Mucosa of rectum (tissue), 2 donors: ENCODE results near the gene GIMD1.

Experiments used
- H3K27ac ChIP-seq, 2 donors: one replicate each; pipeline ENCODE4 v1.7.0; 2013; ENCODE audit warnings: inconsistent platforms in 2 of 2, low read depth in 2 of 2, low read length in 2 of 2
- H3K27me3 ChIP-seq, 2 donors: one replicate each; pipeline ENCODE4 v1.7.0; 2013; ENCODE audit warnings: low read length in 2 of 2; ENCODE audit not compliant: control insufficient read depth in 2 of 2, insufficient read depth in 2 of 2
- H3K36me3 ChIP-seq, 2 donors: one replicate each; pipeline ENCODE4 v1.7.0; 2013; ENCODE audit warnings: low read length in 2 of 2; ENCODE audit not compliant: control insufficient read depth in 2 of 2, insufficient read depth in 2 of 2
- H3K4me1 ChIP-seq, 2 donors: one replicate each; pipeline ENCODE4 v1.7.0; 2013; ENCODE audit warnings: low read length in 2 of 2, mild to moderate bottlenecking in 1 of 2; ENCODE audit not compliant: control insufficient read depth in 2 of 2, insufficient read depth in 2 of 2
- H3K4me3 ChIP-seq, 2 donors: one replicate each; pipeline ENCODE4 v1.7.0; 2013; ENCODE audit warnings: low read length in 2 of 2
- H3K9ac ChIP-seq, 2 donors: one replicate each; pipeline ENCODE4 v1.7.0; 2013; ENCODE audit warnings: low read length in 2 of 2, low read depth in 1 of 2, mild to moderate bottlenecking in 1 of 2
- H3K9me3 ChIP-seq, 2 donors: one replicate each; pipeline ENCODE4 v1.7.0; 2013; ENCODE audit warnings: low read length in 2 of 2; ENCODE audit not compliant: control insufficient read depth in 2 of 2
- donor health status: healthy.
- donor health status: Normal muscosa, but diverticular disease.

Gene GIMD1

DNA sequence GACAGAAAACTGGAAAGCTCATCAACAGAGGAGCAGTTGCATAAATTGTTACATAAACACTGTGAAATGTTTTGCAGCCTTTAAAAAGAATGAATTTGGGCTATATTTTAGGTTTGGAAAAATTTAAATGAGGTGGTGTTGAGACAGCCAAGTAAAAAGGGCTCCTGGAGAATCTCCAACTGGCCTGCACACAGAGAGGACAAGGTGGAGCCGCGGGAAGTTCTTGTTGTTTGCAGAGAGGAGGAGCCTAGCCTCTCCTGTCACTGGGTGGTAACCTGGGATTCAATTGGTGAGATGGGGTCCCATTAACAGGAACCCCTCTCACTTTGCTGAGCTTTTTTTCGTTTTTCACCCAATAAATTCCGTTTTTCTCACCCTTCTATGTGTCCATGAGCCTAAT lies 13.4 kb downstream of the GIMD1 start:
- no peaks in the 10 kb centered on the region for H3K27me3 ChIP-seq

DNA sequence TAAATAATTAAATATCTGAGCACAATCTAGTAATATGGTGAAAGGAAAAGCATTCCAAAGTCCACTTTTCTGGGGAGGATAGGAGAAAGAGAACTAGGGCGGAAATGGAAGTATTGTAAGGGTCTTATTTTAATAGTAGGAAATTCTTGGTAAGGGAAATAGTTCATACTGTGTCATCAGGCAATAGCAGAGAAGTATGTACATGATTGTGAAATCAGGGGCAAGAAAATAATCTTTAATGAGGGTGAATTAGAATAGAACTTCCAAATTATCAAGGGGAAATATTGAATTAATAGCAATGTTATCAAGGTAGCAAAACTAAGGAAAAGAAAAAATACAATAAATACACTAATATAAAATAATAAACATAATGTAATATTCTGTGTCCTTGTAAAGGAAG lies 14.8 kb downstream of the GIMD1 start:
- Histone ChIP-seq H3K4me3 (no peak overlapping the region), H3K4me1 (no peaks in the 10 kb centered on the region), H3K27me3 (no peaks in the 10 kb centered on the region), H3K27ac (no peak overlapping the region), H3K9me3 (no peaks in the 10 kb centered on the region), H3K36me3 (peaks cover 9 to 10% of the 10 kb centered on the region in 2 donors), H3K9ac (no peak overlapping the region)

More for the DNA sequence above, 13.4 kb downstream of the GIMD1 start:
- H3K27ac ChIP-seq, result no peak overlapping the region
- H3K36me3 ChIP-seq, result peaks cover 3 to 7% of the 10 kb centered on the region in 2 donors
- no peaks in the 10 kb centered on the region for H3K4me1 ChIP-seq
- no peaks in the 10 kb centered on the region for H3K9me3 ChIP-seq
- no peak overlapping the region for H3K9ac ChIP-seq
- H3K4me3 ChIP-seq, result no peak overlapping the region

DNA sequence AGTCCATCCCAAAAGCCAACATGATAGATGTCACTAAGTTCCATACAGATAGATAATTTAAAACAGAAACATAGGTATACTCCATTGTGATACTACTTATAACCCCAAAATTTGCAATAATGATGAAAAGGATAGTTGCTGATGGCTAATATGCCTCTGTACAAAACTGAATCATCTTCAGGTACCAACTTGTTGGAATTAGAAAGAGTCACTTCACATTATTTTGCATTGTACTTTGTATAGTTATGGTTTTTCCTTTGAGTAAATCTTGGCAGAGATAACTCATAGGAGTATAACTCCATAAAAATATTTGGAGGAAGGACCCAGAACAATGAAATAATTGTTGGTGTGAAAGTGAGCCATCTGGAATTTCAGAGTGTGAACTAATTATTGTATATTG lies 17.6 kb downstream of the GIMD1 start:
- Histone ChIP-seq H3K27me3 (no peaks in the 10 kb centered on the region), H3K4me1 (no peaks in the 10 kb centered on the region), H3K9me3 (no peaks in the 10 kb centered on the region), H3K4me3 (no peak overlapping the region), H3K9ac (no peak overlapping the region), H3K27ac (no peak overlapping the region), H3K36me3 (peaks cover 10 to 27% of the 10 kb centered on the region in 2 donors)

DNA sequence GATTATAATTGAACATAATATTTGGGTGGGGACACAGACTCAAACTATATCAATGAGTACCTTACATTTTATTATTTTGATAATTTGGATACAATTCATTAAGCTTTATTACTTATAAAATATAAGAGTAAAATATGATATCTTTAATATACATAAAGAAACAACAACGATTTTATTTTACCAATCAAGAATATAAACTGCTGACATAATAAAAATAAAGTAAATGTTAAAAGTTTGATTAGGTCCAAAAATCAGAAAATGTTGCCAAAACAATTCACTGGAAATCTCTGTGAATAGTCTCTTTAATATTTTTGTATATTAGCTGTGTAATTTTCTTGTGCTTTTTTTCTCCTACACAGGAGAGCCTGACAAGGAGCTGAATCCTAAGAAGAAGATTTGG lies 21.4 kb downstream of the GIMD1 start:
- Histone ChIP-seq H3K36me3 (peaks cover 7 to 27% of the 10 kb centered on the region in 2 donors), H3K27me3 (no peaks in the 10 kb centered on the region), H3K4me3 (no peak overlapping the region), H3K9ac (no peak overlapping the region), H3K27ac (no peak overlapping the region), H3K4me1 (no peaks in the 10 kb centered on the region), H3K9me3 (no peaks in the 10 kb centered on the region)

DNA sequence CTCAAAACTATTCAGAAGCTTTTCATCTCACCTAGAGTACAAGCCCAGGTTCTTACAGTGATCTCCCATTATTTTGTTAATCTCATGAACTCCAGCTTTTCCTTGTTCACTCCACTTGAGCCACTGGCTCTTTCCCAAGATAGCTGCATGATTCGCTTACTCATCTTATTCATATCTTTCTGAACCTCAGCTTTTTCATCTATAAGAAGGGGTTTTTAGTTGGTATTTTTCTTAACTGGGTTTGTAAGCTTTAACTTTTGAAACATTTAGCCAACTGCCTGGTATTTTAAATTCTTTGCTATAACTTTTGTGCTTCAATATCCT lies 24.0 kb downstream of the GIMD1 start:
- no peak overlapping the region for H3K4me3 ChIP-seq

DNA sequence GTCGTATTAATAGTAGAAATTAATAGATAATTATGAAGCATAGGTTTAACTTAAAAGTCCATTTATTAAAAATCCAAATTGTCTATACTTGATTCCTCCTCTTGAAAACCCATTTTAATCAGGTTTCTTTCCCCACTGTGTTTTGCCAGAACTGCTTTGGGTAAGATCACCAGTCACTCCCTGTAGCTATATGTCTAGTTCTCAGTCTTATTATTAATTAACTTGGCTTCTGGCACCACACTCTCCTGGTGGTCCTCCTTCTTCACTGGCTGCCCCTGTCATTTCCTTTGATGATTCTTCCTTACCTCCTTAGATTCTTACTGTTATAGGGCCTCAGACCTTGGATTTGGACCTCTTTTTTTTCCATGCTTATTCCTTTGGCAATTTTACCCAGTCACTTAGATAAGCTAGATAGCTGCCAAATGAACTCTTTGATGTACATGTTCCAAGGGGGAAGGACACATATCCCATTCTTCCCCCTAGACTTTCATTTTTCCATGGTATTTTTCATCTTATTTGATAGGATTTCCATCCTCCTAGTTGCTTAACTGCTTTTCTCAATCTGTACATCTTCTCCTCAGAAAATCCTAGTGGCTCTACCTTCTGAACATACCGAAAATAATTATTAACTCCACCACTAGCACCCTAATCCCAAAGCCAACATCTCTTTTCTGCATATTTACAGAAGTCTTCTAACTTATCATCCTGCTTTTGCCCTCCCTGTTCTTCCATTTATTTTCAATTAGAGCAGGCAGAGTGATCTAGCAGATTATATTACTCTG lies 24.5 kb downstream of the GIMD1 start:
- no peak overlapping the region for H3K27ac ChIP-seq
- peaks cover 2 to 29% of the 10 kb centered on the region in 2 donors for H3K36me3 ChIP-seq
- no peak overlapping the region for H3K4me3 ChIP-seq
- no peak overlapping the region for H3K9ac ChIP-seq
- no peaks in the 10 kb centered on the region for H3K4me1 ChIP-seq
- H3K27me3 ChIP-seq, result no peaks in the 10 kb centered on the region
- H3K9me3 ChIP-seq, result no peaks in the 10 kb centered on the region

More for the DNA sequence above, 24.0 kb downstream of the GIMD1 start:
- no peak overlapping the region for H3K9ac ChIP-seq
- H3K4me1 ChIP-seq, result no peaks in the 10 kb centered on the region
- peaks cover 4 to 29% of the 10 kb centered on the region in 2 donors for H3K36me3 ChIP-seq
- no peak overlapping the region for H3K27ac ChIP-seq
- H3K27me3 ChIP-seq, result no peaks in the 10 kb centered on the region
- no peaks in the 10 kb centered on the region for H3K9me3 ChIP-seq

DNA sequence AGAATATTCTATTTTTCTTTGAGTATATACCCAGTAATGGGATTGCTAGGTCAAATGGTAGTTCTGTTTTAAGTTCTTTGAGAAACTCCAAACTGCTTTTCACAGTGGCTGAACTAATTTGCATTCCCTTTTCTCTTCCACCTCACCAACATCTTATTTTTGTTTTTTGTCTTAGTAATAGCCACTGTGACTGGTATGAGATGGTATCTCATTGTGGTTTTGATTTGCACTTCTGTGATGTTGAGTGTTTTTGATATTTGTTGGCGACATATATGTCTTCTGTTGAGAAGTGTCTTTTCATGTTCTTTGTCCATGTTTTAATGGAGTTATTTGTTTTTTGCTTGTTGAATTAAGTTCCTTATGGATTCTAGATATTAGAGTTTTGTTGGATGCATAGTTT lies 27.8 kb downstream of the GIMD1 start:
- Histone ChIP-seq H3K9ac (no peak overlapping the region), H3K36me3 (peaks cover 29 to 36% of the 10 kb centered on the region in 2 donors), H3K9me3 (no peaks in the 10 kb centered on the region), H3K27ac (no peak overlapping the region), H3K4me1 (no peaks in the 10 kb centered on the region), H3K27me3 (no peaks in the 10 kb centered on the region), H3K4me3 (no peak overlapping the region)

DNA sequence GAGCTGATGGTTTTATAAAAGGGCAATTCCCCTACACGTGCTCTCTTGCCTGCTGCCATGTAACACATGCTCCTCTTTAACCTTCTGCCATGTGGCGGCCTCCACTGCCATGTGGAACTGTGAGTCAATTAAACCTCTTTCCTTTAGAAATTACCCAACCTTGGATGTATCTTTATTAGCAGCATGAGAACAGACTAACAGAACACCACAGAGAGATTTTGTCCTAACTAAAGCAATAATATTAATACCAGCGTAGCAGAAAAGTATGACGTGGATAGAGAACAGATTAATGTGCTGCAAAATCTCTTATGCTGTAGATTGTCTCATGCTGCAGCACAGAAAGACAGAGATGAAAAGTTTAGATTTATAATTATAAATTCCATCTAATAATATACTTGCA lies 29.1 kb downstream of the GIMD1 start:
- Histone ChIP-seq H3K9ac (no peak overlapping the region), H3K36me3 (peaks cover 38 to 42% of the 10 kb centered on the region in 2 donors), H3K9me3 (no peaks in the 10 kb centered on the region), H3K27ac (no peak overlapping the region), H3K4me3 (no peak overlapping the region), H3K27me3 (no peaks in the 10 kb centered on the region), H3K4me1 (no peaks in the 10 kb centered on the region)

DNA sequence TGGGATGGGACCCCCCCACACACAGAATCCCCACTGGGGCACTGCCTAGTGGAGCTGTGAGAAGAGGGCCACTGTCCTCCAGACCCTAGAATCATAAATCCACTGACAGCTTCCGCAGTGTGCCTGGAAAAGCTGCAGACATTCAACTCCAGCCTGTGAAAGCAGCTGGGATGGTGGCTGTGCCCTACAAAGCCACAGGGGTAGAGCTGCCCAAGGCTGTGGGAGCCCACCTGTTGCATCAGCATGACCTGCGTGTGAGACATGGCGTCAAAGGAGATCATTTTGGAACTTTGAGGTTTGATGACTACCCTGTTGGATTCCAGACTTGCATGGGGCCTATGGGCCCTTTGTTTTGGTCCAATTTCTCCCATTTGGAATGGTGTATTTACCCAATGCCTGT lies 29.9 kb downstream of the GIMD1 start:
- H3K36me3 ChIP-seq, result peaks cover 43 to 44% of the 10 kb centered on the region in 2 donors

DNA sequence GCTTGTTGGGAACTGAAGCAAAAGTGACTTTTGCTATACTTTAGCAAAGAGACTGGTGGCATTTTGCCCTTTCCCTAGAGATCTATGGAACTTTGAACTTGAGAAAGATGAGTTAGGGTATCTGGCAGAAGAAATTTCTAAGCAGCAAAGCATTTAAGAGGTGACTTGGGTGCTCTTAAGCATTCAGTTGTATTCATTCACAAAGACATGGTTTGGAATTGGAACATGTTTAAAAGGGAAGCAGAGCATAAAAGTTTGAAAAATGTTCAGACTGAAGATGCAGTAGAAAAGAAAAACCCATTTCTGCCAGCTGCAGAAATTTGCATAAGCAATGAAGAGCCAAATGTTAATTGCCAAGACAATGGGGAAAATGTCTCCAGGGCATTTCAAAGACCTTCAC lies 30.7 kb downstream of the GIMD1 start:
- Histone ChIP-seq H3K36me3 (peaks cover 49% of the 10 kb centered on the region in 2 donors), H3K27me3 (no peaks in the 10 kb centered on the region), H3K4me3 (no peak overlapping the region), H3K9ac (no peak overlapping the region), H3K4me1 (no peaks in the 10 kb centered on the region), H3K9me3 (no peaks in the 10 kb centered on the region), H3K27ac (no peak overlapping the region)

More for the DNA sequence above, 29.9 kb downstream of the GIMD1 start:
- no peaks in the 10 kb centered on the region for H3K27me3 ChIP-seq
- no peaks in the 10 kb centered on the region for H3K9me3 ChIP-seq
- H3K4me1 ChIP-seq, result no peaks in the 10 kb centered on the region
- no peak overlapping the region for H3K27ac ChIP-seq
- H3K9ac ChIP-seq, result no peak overlapping the region
- H3K4me3 ChIP-seq, result no peak overlapping the region
